CD4-positive, alpha-beta T cell (primary cell): ENCODE measurements around the gene KCNK3. TPM values are rescaled to one million over a fixed set of nuclear protein-coding genes. Genes with fewer than 3 reads are reported as not detected.

Experiments
- ATAC-seq: fragments of 200-7000 bp; cut with Tn5 transposase; one replicate; pipeline ENCODE4 v1.10.0; 2022; ENCODE audit warnings: mild to moderate bottlenecking; ENCODE audit not compliant: poor library complexity
- CTCF ChIA-PET: fragments of 350-600 bp; sonication (Branson Sonifier 250); formaldehyde crosslinking; loops from one replicate; lab custom pipeline; 2021; ENCODE audit warnings: antibody characterized with exemption, inconsistent platforms; lab: Charles Lee
- POLR2A ChIA-PET: fragments of 350-600 bp; sonication (Branson Sonifier 250); formaldehyde crosslinking; loops from one replicate; lab custom pipeline; 2021; ENCODE audit warnings: antibody characterized with exemption, inconsistent platforms; lab: Charles Lee
- DNase-seq, 14 experiments: peaks; one replicate each; pipeline ENCODE4 v3.0.0-alpha.2; 2013 to 2020; ENCODE audit warnings: mixed read lengths in 2 of 14
- H3K27ac ChIP-seq, 2 donors: one replicate each; pipeline versions ENCODE4 v1.5.1 to v1.7.0; 2013; ENCODE audit warnings: low read length in 2 of 2, low read depth in 1 of 2, mild to moderate bottlenecking in 1 of 2
- H3K27me3 ChIP-seq, 2 experiments: 1 replicate in 1 of 2; 2 replicates in 1 of 2; pipeline versions ENCODE4 v1.6.1 to v1.7.0; 2013; ENCODE audit warnings: low read length in 2 of 2, control low read depth in 1 of 2, mild to moderate bottlenecking in 1 of 2, moderate library complexity in 1 of 2; ENCODE audit not compliant: insufficient read depth in 2 of 2, control insufficient read depth in 1 of 2
- H3K36me3 ChIP-seq: one replicate; pipeline ENCODE4 v1.6.1; 2013; ENCODE audit warnings: low read length, control low read depth; ENCODE audit not compliant: insufficient read depth
- H3K4me1 ChIP-seq: one replicate; pipeline ENCODE4 v1.6.1; 2013; ENCODE audit warnings: low read length, control low read depth; ENCODE audit not compliant: insufficient read depth
- H3K4me3 ChIP-seq: one replicate; pipeline ENCODE4 v1.5.1; 2013; ENCODE audit warnings: mild to moderate bottlenecking, low read length, moderate library complexity
- H3K9me3 ChIP-seq, 2 experiments: 1 replicate in 1 of 2; 2 replicates in 1 of 2; pipeline versions ENCODE4 v1.6.1 to v1.7.0; 2013; ENCODE audit warnings: low read length in 2 of 2, mild to moderate bottlenecking in 2 of 2, control low read depth in 1 of 2, moderate library complexity in 1 of 2; ENCODE audit not compliant: control insufficient read depth in 1 of 2, insufficient read depth in 1 of 2
- H3K27ac Mint-ChIP-seq: one replicate; pipeline ENCODE4 v1.8.0; 2020; ENCODE audit warnings: mixed read lengths
- H3K27me3 Mint-ChIP-seq: one replicate; pipeline ENCODE4 v1.8.0; 2021; ENCODE audit warnings: mixed read lengths
- H3K36me3 Mint-ChIP-seq: one replicate; pipeline ENCODE4 v1.8.0; 2021; ENCODE audit warnings: low read depth, mixed read lengths
- H3K4me1 Mint-ChIP-seq: one replicate; pipeline ENCODE4 v1.8.0; 2021; ENCODE audit warnings: low read depth, mixed read lengths
- H3K4me3 Mint-ChIP-seq: one replicate; pipeline ENCODE4 v1.8.0; 2020; ENCODE audit warnings: mild to moderate bottlenecking, mixed read lengths
- H3K9me3 Mint-ChIP-seq: one replicate; pipeline ENCODE4 v1.8.0; 2020; ENCODE audit warnings: mixed read lengths
- CTCF ChIP-seq: fragments of 200-600 bp; IDR thresholded peaks from one replicate; pipeline ENCODE4 v1.8.0; 2022; ENCODE audit warnings: antibody characterized with exemption, mild to moderate bottlenecking
- intact Hi-C, 2 experiments: fragments of 100-400 bp; cut with DNase I in 1 of 2; cut with micrococcal nuclease in 1 of 2; formaldehyde crosslinking; loops; one replicate each; pipeline versions ENCODE4 v1.15.1 to v1.9.0; 2023 to 2025; cut with DNase I, micrococcal nuclease
- total RNA-seq, 174 experiments: library from RNA in 2 of 174; stranded (reverse) in 2 of 174; gene quantifications; one replicate each; pipeline ENCODE4 v1.2.3 and lab custom pipeline; 2021 to 2026

The KCNK3 gene
- total RNA-seq, 2 experiments from 2014 or later: not detected

- peaks cover 34% of the 10 kb centered on the region for H3K27me3 Mint-ChIP-seq
- Histone ChIP-seq H3K27ac (no peak overlapping the region), H3K36me3 (no peaks in the 10 kb centered on the region), H3K9me3 (peaks cover 0 to 6% of the 10 kb centered on the region in 2 experiments), H3K27me3 (peaks cover 4 to 5% of the 10 kb centered on the region in 2 experiments), H3K4me1 (no peaks in the 10 kb centered on the region), H3K4me3 (no peak overlapping the region)
- no peak overlapping the region for H3K4me3 Mint-ChIP-seq
- no peak for ATAC-seq
- ChIA-PET CTCF (no interaction called here), POLR2A (no interaction called here)
- no peak overlapping the region for H3K27ac Mint-ChIP-seq
- no peak for DNase-seq
- H3K9me3 Mint-ChIP-seq: no peaks in the 10 kb centered on the region
- no peak for TF ChIP-seq CTCF
- H3K36me3 Mint-ChIP-seq: no peaks in the 10 kb centered on the region
- intact Hi-C loops: no loop called here
- H3K4me1 Mint-ChIP-seq: no peaks in the 10 kb centered on the region
Observed at GRCh38 chr2:26729311-26729710, 36.8 kb downstream of the KCNK3 start.

DNA sequence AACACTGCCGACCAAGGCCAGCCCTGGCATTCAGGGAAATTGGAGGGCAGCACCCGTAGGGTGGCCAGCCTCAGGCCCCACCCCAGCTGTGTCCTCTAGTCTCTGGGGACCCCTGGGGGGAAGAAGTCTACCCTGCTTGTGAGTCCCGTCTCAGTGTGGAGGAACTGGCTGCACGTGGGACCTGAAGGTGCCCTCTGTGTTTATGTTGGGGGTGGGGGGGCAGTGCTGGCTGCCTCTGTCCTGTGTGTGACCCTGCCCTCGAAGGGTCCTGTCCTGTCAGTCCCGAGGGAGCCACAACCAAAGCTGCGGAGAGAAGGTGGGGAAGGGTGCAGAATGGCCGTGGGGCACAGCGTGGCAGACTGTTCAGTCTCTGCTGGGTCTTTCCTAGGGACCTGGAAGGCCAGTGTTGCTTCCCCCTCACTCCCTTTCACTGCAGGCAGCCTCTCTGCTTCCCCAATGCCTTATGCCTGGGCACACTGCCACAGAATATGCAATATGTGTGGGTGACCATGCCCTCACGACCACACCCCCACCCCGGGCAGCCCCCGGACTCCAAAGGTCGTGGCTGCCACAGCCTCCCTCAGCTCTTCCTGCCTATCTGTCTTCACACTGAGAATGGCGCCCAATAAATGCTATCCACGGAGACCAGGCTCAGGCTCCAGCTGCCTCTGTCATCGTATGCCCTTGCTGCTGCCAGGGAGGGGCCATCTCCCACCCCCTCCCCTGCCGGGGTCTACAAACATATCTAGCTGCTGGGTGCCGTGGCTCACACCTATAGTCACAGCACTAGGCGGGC lies 38.2 kb downstream of the KCNK3 start:
- H3K27me3 ChIP-seq: peaks cover 4 to 5% of the 10 kb centered on the region in 2 experiments
- no peaks in the 10 kb centered on the region for H3K4me1 ChIP-seq
- DNase-seq (no peak), ATAC-seq (no peak)
- Mint-ChIP-seq H3K36me3 (no peaks in the 10 kb centered on the region), H3K27ac (no peak overlapping the region), H3K4me1 (no peaks in the 10 kb centered on the region), H3K9me3 (no peaks in the 10 kb centered on the region), H3K4me3 (no peak overlapping the region), H3K27me3 (peaks cover 32% of the 10 kb centered on the region)
- no peaks in the 10 kb centered on the region for H3K36me3 ChIP-seq
- intact Hi-C loops: no loop called here
- peaks cover 0 to 6% of the 10 kb centered on the region in 2 experiments for H3K9me3 ChIP-seq
- H3K27ac ChIP-seq: no peak overlapping the region
- no peak for TF ChIP-seq CTCF
- CTCF ChIA-PET: no interaction called here
- H3K4me3 ChIP-seq: no peak overlapping the region
- POLR2A ChIA-PET: no interaction called here

- H3K4me1 Mint-ChIP-seq: no peaks in the 10 kb centered on the region
- peaks cover 0 to 6% of the 10 kb centered on the region in 2 experiments for H3K9me3 ChIP-seq
- no peaks in the 10 kb centered on the region for H3K4me1 ChIP-seq
- H3K27me3 Mint-ChIP-seq: peaks cover 26% of the 10 kb centered on the region
- H3K27me3 ChIP-seq: peaks cover 4 to 5% of the 10 kb centered on the region in 2 experiments
- intact Hi-C loops: no loop called here
- ChIA-PET CTCF (no interaction called here), POLR2A (no interaction called here)
- no peak overlapping the region for H3K4me3 ChIP-seq
- no peak for TF ChIP-seq CTCF
- H3K27ac Mint-ChIP-seq: no peak overlapping the region
- H3K36me3 Mint-ChIP-seq: no peaks in the 10 kb centered on the region
- no peaks in the 10 kb centered on the region for H3K36me3 ChIP-seq
- H3K4me3 Mint-ChIP-seq: no peak overlapping the region
- DNase-seq: no peak
- no peaks in the 10 kb centered on the region for H3K9me3 Mint-ChIP-seq
- ATAC-seq: no peak
- H3K27ac ChIP-seq: no peak overlapping the region
Observed at GRCh38 chr2:26731714-26732113, 39.2 kb downstream of the KCNK3 start.
